ENCODE data around the gene SPINK14. TPM values are rescaled to one million over a fixed set of nuclear protein-coding genes. Genes with fewer than 3 reads are reported as not detected.

Gene SPINK14
- total RNA-seq: not detected in 2 replicates

GRCh38 chr5:148168246-148168645, at the start of gene SPINK14:
SPINK14 (plus strand) TSS chr5:148168546; CDS start chr5:148169733, 1,187 bp downstream.

GRCh38 chr5:148202531-148203203, 34.3 kb downstream of the SPINK14 start, which contains the start of gene SPINK6:
SPINK6 (plus strand) TSS chr5:148203042; CDS start chr5:148203097, 55 bp downstream.

Other genes starting within 250 kb of the SPINK14 start
- gene SPINK5, start 104.6 kb upstream of the SPINK14 start, total RNA-seq: 5.5 and 14.1 TPM in 2 replicates
- gene SPINK6, start 34.5 kb downstream of the SPINK14 start, total RNA-seq: not detected in 2 replicates
- gene MARCOL, start 70.0 kb downstream of the SPINK14 start, total RNA-seq: not detected in 2 replicates
- not detected in 2 replicates for gene SPINK13, start 100.2 kb downstream of the SPINK14 start, total RNA-seq
- 2.9 and 4.3 TPM in 2 replicates for gene SPINK7, start 143.9 kb downstream of the SPINK14 start, total RNA-seq
- gene SPINK9, start 167.0 kb downstream of the SPINK14 start, total RNA-seq: not detected in 2 replicates
- 41.1 and 48.7 TPM in 2 replicates for gene FBXO38, start 215.4 kb downstream of the SPINK14 start, total RNA-seq